NCI-H1105 treated with DMSO at 0.1 percent for 48 hours (cell line): ENCODE results near the gene CMTM5.

Experiments
- DNase-seq: peaks from one replicate; lab custom pipeline; 2025; lab: John Stamatoyannopoulos, UW

The CMTM5 gene

GRCh38 chr14:23376482-23377197 lies at the start of gene CMTM5:
CMTM5 (plus strand) TSS chr14:23377046; CDS start chr14:23377252, 206 bp downstream.
- no peak for DNase-seq

- peak; percentile 77 for DNase-seq
Measured at GRCh38 chr14:23327947-23328744, 48.7 kb upstream of the CMTM5 start.

- DNase-seq = no peak
Measured at GRCh38 chr14:23335623-23336022, 41.2 kb upstream of the CMTM5 start.

- DNase-seq = no peak
Measured at GRCh38 chr14:23339506-23340268, 37.2 kb upstream of the CMTM5 start.

- no peak for DNase-seq
Measured at GRCh38 chr14:23344481-23344880, 32.4 kb upstream of the CMTM5 start.

- DNase-seq = no peak
Measured at GRCh38 chr14:23345987-23346692, 30.7 kb upstream of the CMTM5 start.

- no peak for DNase-seq
Measured at GRCh38 chr14:23346693-23347405, 30.0 kb upstream of the CMTM5 start.

- DNase-seq = no peak
Measured at GRCh38 chr14:23347406-23348296, 29.2 kb upstream of the CMTM5 start.

GRCh38 chr14:23348297-23348655 lies 28.6 kb upstream of the CMTM5 start:
- no peak for DNase-seq

GRCh38 chr14:23349156-23349845 lies 27.5 kb upstream of the CMTM5 start:
- DNase-seq = no peak

GRCh38 chr14:23351681-23352505 lies 25.0 kb upstream of the CMTM5 start:
- peak; percentile 32 for DNase-seq

- peak; percentile 77 for DNase-seq
Measured at GRCh38 chr14:23352506-23353432, 24.1 kb upstream of the CMTM5 start, which contains the start of gene SLC22A17. SLC22A17 (minus strand) TSS chr14:23352887.

GRCh38 chr14:23353433-23353780 lies 23.4 kb upstream of the CMTM5 start:
- DNase-seq = no peak

- no peak for DNase-seq
Measured at GRCh38 chr14:23354990-23355389, 21.9 kb upstream of the CMTM5 start.

- DNase-seq = no peak
Measured at GRCh38 chr14:23355871-23356435, 20.9 kb upstream of the CMTM5 start.

- no peak for DNase-seq
Measured at GRCh38 chr14:23356662-23357061, 20.2 kb upstream of the CMTM5 start.

GRCh38 chr14:23357261-23357660 lies 19.6 kb upstream of the CMTM5 start:
- DNase-seq = no peak
